A549 (cell line): Measurements from ENCODE around the gene SGTB.
A peak's percentile ranks its signal among the peaks of the same experiment; 100 is the strongest.

Source experiments
- JUN ChIP-seq, 2 experiments: fragments of >200 bp; sonication (Bioruptor Twin); formaldehyde crosslinking; IDR thresholded peaks; 2 replicates in 1 of 2; 3 replicates in 1 of 2; pipeline ENCODE4 v1.6.1; 2016 to 2017
- JUNB ChIP-seq: fragments of >200 bp; sonication (Bioruptor Twin); formaldehyde crosslinking; IDR thresholded peaks from 2 replicates; pipeline ENCODE4 v1.6.1; 2016
- MAFK ChIP-seq: fragments of 450-650 bp; IDR thresholded peaks from 2 replicates; pipeline ENCODE4 v1.6.1; 2014; ENCODE audit not compliant: partially characterized antibody
- MAZ ChIP-seq: fragments of 150-350 bp; IDR thresholded peaks from 2 replicates; pipeline ENCODE4 v1.6.1; 2014; ENCODE audit warnings: antibody characterized with exemption, low read depth, low read length, borderline replicate concordance
- POLR2A ChIP-seq: IDR thresholded peaks from 2 replicates; pipeline ENCODE4 v1.6.1; 2012; ENCODE audit warnings: mild to moderate bottlenecking, low read length
- POLR2AphosphoS2 ChIP-seq: conservative IDR thresholded peaks from 2 replicates; pipeline ENCODE4 v1.6.1; 2012; ENCODE audit warnings: low read length, improper control_type of control experiment, inconsistent platforms
- RAD21 ChIP-seq, 2 experiments: fragments of >200 bp in 1 of 2; sonication (Bioruptor Twin) in 1 of 2; formaldehyde crosslinking in 1 of 2; IDR thresholded peaks in 1 of 2; conservative IDR thresholded peaks in 1 of 2; 2 replicates in 1 of 2; 3 replicates in 1 of 2; pipeline ENCODE4 v1.6.1; 2012 to 2018; ENCODE audit warnings: inconsistent platforms in 1 of 2
- RCOR1 ChIP-seq: fragments of 150-350 bp; IDR thresholded peaks from 2 replicates; pipeline ENCODE4 v1.6.1; 2014; ENCODE audit warnings: antibody characterized with exemption, low read length, low read depth
- RFX5 ChIP-seq: fragments of 450-650 bp; IDR thresholded peaks from 2 replicates; pipeline ENCODE4 v1.7.1; 2014; ENCODE audit warnings: antibody characterized with exemption, mild to moderate bottlenecking, moderate library complexity
- SREBF2 ChIP-seq: fragments of 450-650 bp; IDR thresholded peaks from 2 replicates; pipeline ENCODE4 v1.6.1; 2014; ENCODE audit warnings: mild to moderate bottlenecking, moderate library complexity
- TF ChIP-seq, protein P1 (sequence below): fragments of >200 bp; sonication (Bioruptor Twin); formaldehyde crosslinking; IDR thresholded peaks from 3 replicates; pipeline ENCODE4 v1.5.1; 2016
- TF ChIP-seq, protein P2 (sequence below): fragments of 450-650 bp; IDR thresholded peaks from 2 replicates; pipeline ENCODE4 v1.6.1; 2014; ENCODE audit warnings: antibody characterized with exemption
- TF ChIP-seq, protein P3 (sequence below): IDR thresholded peaks from 2 replicates; pipeline ENCODE4 v1.6.1; 2012
- TF ChIP-seq, protein P4 (sequence below): fragments of 200-600 bp; sonication (generic); IDR thresholded peaks from 2 replicates; pipeline ENCODE4 v1.6.1; 2016; ENCODE audit warnings: antibody characterized with exemption, mild to moderate bottlenecking, moderate library complexity

DNA sequence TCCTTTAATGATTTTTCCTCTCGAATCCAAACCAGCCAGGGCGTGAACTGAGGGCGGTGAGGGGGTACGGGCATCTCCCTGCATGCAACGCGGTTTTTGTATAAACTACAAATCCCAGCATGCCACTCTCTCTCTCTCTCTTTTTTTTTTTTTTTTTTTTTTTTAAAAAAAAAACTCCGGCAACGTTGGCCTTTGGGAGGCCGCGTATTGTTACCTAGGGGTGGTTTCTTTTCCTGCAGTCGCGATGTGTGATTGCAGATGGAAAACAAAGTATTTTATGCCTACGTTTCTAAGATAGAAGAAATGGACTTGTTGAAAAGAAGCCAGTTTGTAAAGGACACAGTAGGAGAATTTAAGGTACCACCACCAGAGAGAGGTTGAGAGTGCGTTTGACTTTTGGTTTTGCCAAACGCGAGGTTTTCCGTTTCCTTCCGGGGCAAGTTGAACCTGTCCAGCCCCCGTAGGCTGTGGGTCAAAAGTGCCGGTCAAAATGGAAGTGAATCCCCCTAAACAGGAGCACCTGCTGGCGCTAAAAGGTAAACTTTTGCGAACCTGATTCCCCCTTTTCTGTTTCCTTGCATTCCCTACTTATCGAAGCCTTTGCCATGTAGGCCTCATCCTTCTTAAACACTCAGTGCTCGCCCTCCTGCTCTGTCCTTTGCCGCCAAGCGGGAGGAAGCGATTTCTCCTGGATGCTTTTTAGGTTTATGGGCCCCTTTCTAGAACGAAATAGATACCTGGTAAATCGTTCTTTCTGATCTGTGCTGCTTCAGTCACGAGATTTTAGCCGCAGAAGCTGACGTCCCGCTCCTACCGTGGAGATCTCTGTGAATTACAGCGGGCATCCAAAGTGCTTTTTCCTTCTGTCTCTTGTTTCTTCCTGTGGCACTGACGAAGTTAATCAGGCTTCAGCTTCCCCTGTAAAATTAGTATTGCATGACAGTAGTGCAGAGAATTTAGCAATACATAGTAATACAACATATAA is 97.0 kb downstream of the SGTB start, which contains the start of the genes SHLD3 and TRAPPC13:
- no peak for TF ChIP-seq JUNB
- TF ChIP-seq, protein P1, sequence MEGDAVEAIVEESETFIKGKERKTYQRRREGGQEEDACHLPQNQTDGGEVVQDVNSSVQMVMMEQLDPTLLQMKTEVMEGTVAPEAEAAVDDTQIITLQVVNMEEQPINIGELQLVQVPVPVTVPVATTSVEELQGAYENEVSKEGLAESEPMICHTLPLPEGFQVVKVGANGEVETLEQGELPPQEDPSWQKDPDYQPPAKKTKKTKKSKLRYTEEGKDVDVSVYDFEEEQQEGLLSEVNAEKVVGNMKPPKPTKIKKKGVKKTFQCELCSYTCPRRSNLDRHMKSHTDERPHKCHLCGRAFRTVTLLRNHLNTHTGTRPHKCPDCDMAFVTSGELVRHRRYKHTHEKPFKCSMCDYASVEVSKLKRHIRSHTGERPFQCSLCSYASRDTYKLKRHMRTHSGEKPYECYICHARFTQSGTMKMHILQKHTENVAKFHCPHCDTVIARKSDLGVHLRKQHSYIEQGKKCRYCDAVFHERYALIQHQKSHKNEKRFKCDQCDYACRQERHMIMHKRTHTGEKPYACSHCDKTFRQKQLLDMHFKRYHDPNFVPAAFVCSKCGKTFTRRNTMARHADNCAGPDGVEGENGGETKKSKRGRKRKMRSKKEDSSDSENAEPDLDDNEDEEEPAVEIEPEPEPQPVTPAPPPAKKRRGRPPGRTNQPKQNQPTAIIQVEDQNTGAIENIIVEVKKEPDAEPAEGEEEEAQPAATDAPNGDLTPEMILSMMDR, result no peak
- peak; percentile 37; the same call in 1 of the 2 replicates for TF ChIP-seq POLR2A
- peak; percentile 78 to 92 for TF ChIP-seq JUN (IDR thresholded peaks at IDR 0.05)
- TF ChIP-seq, protein P2, sequence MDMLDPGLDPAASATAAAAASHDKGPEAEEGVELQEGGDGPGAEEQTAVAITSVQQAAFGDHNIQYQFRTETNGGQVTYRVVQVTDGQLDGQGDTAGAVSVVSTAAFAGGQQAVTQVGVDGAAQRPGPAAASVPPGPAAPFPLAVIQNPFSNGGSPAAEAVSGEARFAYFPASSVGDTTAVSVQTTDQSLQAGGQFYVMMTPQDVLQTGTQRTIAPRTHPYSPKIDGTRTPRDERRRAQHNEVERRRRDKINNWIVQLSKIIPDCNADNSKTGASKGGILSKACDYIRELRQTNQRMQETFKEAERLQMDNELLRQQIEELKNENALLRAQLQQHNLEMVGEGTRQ, result no peak
- no peak for TF ChIP-seq RFX5
- no peak for TF ChIP-seq MAZ
- TF ChIP-seq POLR2AphosphoS2, result no peak
- TF ChIP-seq MAFK, result no peak
- TF ChIP-seq, protein P3, sequence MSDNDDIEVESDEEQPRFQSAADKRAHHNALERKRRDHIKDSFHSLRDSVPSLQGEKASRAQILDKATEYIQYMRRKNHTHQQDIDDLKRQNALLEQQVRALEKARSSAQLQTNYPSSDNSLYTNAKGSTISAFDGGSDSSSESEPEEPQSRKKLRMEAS, result no peak; the same call in 1 of the 2 replicates
- TF ChIP-seq SREBF2, result no peak
- no peak for TF ChIP-seq RCOR1
- TF ChIP-seq, protein P4, sequence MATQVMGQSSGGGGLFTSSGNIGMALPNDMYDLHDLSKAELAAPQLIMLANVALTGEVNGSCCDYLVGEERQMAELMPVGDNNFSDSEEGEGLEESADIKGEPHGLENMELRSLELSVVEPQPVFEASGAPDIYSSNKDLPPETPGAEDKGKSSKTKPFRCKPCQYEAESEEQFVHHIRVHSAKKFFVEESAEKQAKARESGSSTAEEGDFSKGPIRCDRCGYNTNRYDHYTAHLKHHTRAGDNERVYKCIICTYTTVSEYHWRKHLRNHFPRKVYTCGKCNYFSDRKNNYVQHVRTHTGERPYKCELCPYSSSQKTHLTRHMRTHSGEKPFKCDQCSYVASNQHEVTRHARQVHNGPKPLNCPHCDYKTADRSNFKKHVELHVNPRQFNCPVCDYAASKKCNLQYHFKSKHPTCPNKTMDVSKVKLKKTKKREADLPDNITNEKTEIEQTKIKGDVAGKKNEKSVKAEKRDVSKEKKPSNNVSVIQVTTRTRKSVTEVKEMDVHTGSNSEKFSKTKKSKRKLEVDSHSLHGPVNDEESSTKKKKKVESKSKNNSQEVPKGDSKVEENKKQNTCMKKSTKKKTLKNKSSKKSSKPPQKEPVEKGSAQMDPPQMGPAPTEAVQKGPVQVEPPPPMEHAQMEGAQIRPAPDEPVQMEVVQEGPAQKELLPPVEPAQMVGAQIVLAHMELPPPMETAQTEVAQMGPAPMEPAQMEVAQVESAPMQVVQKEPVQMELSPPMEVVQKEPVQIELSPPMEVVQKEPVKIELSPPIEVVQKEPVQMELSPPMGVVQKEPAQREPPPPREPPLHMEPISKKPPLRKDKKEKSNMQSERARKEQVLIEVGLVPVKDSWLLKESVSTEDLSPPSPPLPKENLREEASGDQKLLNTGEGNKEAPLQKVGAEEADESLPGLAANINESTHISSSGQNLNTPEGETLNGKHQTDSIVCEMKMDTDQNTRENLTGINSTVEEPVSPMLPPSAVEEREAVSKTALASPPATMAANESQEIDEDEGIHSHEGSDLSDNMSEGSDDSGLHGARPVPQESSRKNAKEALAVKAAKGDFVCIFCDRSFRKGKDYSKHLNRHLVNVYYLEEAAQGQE, result no peak
- no peak for TF ChIP-seq RAD21 (conservative IDR thresholded peaks at IDR 0.05 in 1 of 2, IDR thresholded peaks at IDR 0.05 in 1 of 2)
